Measurements from ENCODE around the gene PARVG.

DNA sequence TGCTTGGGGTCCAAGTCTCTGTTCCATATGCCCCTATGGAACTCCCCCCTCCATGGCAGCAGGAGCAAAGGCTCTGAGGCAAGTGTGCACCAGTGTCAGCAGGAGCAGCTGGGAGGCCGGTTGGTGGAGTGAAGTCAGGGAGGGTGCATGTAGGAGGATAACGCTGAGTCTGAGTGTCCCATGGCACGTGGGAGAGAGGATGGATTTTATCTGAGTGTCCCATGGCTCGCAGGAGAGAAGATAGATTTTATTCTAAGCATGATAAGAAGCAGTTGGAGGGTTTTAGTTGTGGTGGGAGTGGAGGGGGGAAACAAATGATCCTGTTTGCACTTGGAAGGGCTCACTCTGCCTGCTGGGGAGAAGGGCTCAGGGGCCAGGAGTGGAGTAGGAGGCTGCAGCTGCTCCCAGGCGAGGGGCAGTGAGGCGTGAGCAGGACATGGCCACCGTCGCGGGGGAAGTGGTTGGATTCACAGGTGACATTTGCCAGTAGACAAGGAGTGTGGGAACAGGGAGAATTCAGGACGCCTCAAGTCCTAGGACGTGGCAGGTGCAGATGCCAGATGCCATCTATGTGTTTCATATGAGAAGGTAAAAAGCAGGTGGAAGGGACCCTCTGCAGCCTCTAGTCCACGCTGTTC, 33.6 kb upstream of the PARVG start:
- TF ChIP-seq ZNF766 (CRISPR knock-in tag; conservative IDR thresholded peaks at IDR 0.05) (no peak), KAT8 (IDR thresholded peaks at IDR 0.05; ENCODE audit: low read depth) (no peak), ESRRA (IDR thresholded peaks at IDR 0.05; ENCODE audit: borderline replicate concordance, low read depth) (no peak), ZZZ3 (IDR thresholded peaks at IDR 0.05) (no peak), EP300 (IDR thresholded peaks at IDR 0.05; ENCODE audit: low read length) (no peak), ZNF586 (CRISPR knock-in tag; conservative IDR thresholded peaks at IDR 0.05) (no peak)
- TF ChIP-seq, protein P1, sequence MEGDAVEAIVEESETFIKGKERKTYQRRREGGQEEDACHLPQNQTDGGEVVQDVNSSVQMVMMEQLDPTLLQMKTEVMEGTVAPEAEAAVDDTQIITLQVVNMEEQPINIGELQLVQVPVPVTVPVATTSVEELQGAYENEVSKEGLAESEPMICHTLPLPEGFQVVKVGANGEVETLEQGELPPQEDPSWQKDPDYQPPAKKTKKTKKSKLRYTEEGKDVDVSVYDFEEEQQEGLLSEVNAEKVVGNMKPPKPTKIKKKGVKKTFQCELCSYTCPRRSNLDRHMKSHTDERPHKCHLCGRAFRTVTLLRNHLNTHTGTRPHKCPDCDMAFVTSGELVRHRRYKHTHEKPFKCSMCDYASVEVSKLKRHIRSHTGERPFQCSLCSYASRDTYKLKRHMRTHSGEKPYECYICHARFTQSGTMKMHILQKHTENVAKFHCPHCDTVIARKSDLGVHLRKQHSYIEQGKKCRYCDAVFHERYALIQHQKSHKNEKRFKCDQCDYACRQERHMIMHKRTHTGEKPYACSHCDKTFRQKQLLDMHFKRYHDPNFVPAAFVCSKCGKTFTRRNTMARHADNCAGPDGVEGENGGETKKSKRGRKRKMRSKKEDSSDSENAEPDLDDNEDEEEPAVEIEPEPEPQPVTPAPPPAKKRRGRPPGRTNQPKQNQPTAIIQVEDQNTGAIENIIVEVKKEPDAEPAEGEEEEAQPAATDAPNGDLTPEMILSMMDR (IDR thresholded peaks at IDR 0.05 in 2 of 3, conservative IDR thresholded peaks at IDR 0.05 in 1 of 3; ENCODE audit: insufficient read depth in 2 of 3, low read depth in 1 of 3, low read length in 3 of 3): no peak
- TF ChIP-seq, protein P2, sequence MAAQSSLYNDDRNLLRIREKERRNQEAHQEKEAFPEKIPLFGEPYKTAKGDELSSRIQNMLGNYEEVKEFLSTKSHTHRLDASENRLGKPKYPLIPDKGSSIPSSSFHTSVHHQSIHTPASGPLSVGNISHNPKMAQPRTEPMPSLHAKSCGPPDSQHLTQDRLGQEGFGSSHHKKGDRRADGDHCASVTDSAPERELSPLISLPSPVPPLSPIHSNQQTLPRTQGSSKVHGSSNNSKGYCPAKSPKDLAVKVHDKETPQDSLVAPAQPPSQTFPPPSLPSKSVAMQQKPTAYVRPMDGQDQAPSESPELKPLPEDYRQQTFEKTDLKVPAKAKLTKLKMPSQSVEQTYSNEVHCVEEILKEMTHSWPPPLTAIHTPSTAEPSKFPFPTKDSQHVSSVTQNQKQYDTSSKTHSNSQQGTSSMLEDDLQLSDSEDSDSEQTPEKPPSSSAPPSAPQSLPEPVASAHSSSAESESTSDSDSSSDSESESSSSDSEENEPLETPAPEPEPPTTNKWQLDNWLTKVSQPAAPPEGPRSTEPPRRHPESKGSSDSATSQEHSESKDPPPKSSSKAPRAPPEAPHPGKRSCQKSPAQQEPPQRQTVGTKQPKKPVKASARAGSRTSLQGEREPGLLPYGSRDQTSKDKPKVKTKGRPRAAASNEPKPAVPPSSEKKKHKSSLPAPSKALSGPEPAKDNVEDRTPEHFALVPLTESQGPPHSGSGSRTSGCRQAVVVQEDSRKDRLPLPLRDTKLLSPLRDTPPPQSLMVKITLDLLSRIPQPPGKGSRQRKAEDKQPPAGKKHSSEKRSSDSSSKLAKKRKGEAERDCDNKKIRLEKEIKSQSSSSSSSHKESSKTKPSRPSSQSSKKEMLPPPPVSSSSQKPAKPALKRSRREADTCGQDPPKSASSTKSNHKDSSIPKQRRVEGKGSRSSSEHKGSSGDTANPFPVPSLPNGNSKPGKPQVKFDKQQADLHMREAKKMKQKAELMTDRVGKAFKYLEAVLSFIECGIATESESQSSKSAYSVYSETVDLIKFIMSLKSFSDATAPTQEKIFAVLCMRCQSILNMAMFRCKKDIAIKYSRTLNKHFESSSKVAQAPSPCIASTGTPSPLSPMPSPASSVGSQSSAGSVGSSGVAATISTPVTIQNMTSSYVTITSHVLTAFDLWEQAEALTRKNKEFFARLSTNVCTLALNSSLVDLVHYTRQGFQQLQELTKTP (IDR thresholded peaks at IDR 0.05; ENCODE audit: low read depth in 1 of 2, partially characterized antibody in 2 of 2): no peak

Measured in K562 (cell line).